Fibroblast of villous mesenchyme (primary cell): ENCODE measurements around the gene SPINK13. TPM values are rescaled to one million over a fixed set of nuclear protein-coding genes. Genes with fewer than 3 reads are reported as not detected.
"Not testable (repeated sequence)": the region's sequence is repeated elsewhere in the genome, so short reads cannot be mapped to it uniquely, and the experiment has no call there.

Experiments used
- DNase-seq: peaks from one replicate; pipeline ENCODE4 v3.0.0-alpha.2; 2010; ENCODE audit warnings: low read depth
- H3K4me3 ChIP-seq: 2 replicates; pipeline ENCODE4 v1.5.1; 2011; ENCODE audit warnings: low read depth, mild to moderate bottlenecking, low read length
- CTCF ChIP-seq: IDR thresholded peaks from 2 replicates; pipeline ENCODE4 v1.5.1; 2012; ENCODE audit warnings: low read depth, mild to moderate bottlenecking, low read length; ENCODE audit not compliant: insufficient read depth
- total RNA-seq: library from RNA; depleted of rRNA; stranded (reverse); fragments of >200 nt; gene quantifications from 2 replicates; pipeline ENCODE4 v1.2.3, GENCODE V29; 2012

Gene SPINK13
- total RNA-seq, 1 donor: not detected

GRCh38 chr5:148309746-148310145 is 41.2 kb downstream of the SPINK13 start:
- DNase-seq: no peak
- TF ChIP-seq CTCF: no peak
- no peak overlapping the region for H3K4me3 ChIP-seq

GRCh38 chr5:148311484-148311883 is 42.9 kb downstream of the SPINK13 start:
- TF ChIP-seq CTCF: no peak
- DNase-seq: no peak
- no peak overlapping the region for H3K4me3 ChIP-seq

- TF ChIP-seq CTCF: no peak
- DNase-seq: no peak
Measured at GRCh38 chr5:148312153-148312552, 43.6 kb downstream of the SPINK13 start, which contains the start of gene SPINK7. TSS of gene SPINK7 (plus strand) at chr5:148312423. CDS start at chr5:148312484, 61 bp downstream.

GRCh38 chr5:148314187-148314586 is 45.6 kb downstream of the SPINK13 start:
- TF ChIP-seq CTCF: no peak
- no peak for DNase-seq
- no peak overlapping the region for H3K4me3 ChIP-seq

More at GRCh38 chr5:148312153-148312552, 43.6 kb downstream of the SPINK13 start, which contains the start of gene SPINK7:
- H3K4me3 ChIP-seq: no peak within 1 kb of the TSS

GRCh38 chr5:148314731-148315130 is 46.1 kb downstream of the SPINK13 start:
- no peak for DNase-seq
- no peak for TF ChIP-seq CTCF
- no peak overlapping the region for H3K4me3 ChIP-seq

GRCh38 chr5:148320011-148320963 is 51.7 kb downstream of the SPINK13 start:
- not testable (repeated sequence) for DNase-seq

GRCh38 chr5:148333262-148333849 is 64.8 kb downstream of the SPINK13 start:
- DNase-seq: no peak
- H3K4me3 ChIP-seq: no peak overlapping the region
- TF ChIP-seq CTCF: no peak

More at GRCh38 chr5:148320011-148320963, 51.7 kb downstream of the SPINK13 start:
- peak overlapping the region; percentile 49 for H3K4me3 ChIP-seq
